Urinary bladder (tissue), 4 donors: ENCODE measurements around the gene AFF3. TPM values are rescaled to one million over a fixed set of nuclear protein-coding genes. Genes with fewer than 3 reads are reported as not detected.

Source experiments
- DNase-seq: peaks from one replicate; pipeline ENCODE4 v3.0.0-alpha.2; 2015; ENCODE audit errors: extremely low spot score
- H3K27ac ChIP-seq: one replicate; pipeline ENCODE4 v1.5.1; 2013; ENCODE audit warnings: low read depth, mild to moderate bottlenecking, moderate library complexity
- H3K36me3 ChIP-seq: one replicate; pipeline ENCODE4 v1.6.1; 2013; ENCODE audit warnings: mild to moderate bottlenecking, moderate library complexity; ENCODE audit not compliant: insufficient read depth
- H3K4me1 ChIP-seq: one replicate; pipeline ENCODE4 v1.6.1; 2013; ENCODE audit warnings: mild to moderate bottlenecking, moderate library complexity; ENCODE audit not compliant: insufficient read depth
- H3K4me3 ChIP-seq: one replicate; pipeline ENCODE4 v1.5.1; 2013; ENCODE audit warnings: low read depth, low read length
- WGBS: extraction: QIAGEN DNeasy Blood & Tissue Kit; methylation state at CpG from one replicate; pipeline ENCODE4 v1.1.7; 2013; 5-methylcytosine and 5-hydroxymethylcytosine counted together
- polyA plus RNA-seq: library from polyadenylated mRNA; stranded (reverse); fragments of 200-250 nt; gene quantifications from one replicate; pipeline ENCODE4 v1.2.3, GENCODE V29; 2013
- total RNA-seq: library from RNA; depleted of rRNA; stranded (reverse); fragments of >200 nt; gene quantifications from one replicate; pipeline ENCODE4 v1.2.3, GENCODE V29; 2014
- donor health status: healthy with polysubstance abuse.
- donor health status: healthy.

The AFF3 gene
- total and polyA plus RNA-seq, 2 donors = 15.1 to 43.5 TPM

GRCh38 chr2:99821039-99821438 lies 321.4 kb downstream of the AFF3 start:
- 98% methylated on average over 3 of the region's 3 CpGs for WGBS
- H3K27ac ChIP-seq = no peak overlapping the region
- H3K4me1 ChIP-seq = no peaks in the 10 kb centered on the region

GRCh38 chr2:99819766-99820165 lies 322.6 kb downstream of the AFF3 start:
- no peak for DNase-seq
- H3K36me3 ChIP-seq = no peaks in the 10 kb centered on the region
- WGBS = 96% methylated on average over 7 of the region's 7 CpGs
- H3K4me3 ChIP-seq = no peak overlapping the region
- no peaks in the 10 kb centered on the region for H3K4me1 ChIP-seq
- H3K27ac ChIP-seq = no peak overlapping the region

More at GRCh38 chr2:99821039-99821438, 321.4 kb downstream of the AFF3 start:
- no peak for DNase-seq
- Histone ChIP-seq H3K4me3 (no peak overlapping the region), H3K36me3 (no peaks in the 10 kb centered on the region)

- Histone ChIP-seq H3K4me3 (no peak overlapping the region), H3K27ac (no peak overlapping the region), H3K4me1 (no peaks in the 10 kb centered on the region), H3K36me3 (no peaks in the 10 kb centered on the region)
- DNase-seq = no peak
- 81% methylated on average over 2 of the region's 2 CpGs for WGBS
Observed at GRCh38 chr2:99818842-99819241, 323.5 kb downstream of the AFF3 start.

GRCh38 chr2:99816908-99817307 lies 325.5 kb downstream of the AFF3 start:
- no peak for DNase-seq
- no peak overlapping the region for H3K4me3 ChIP-seq

DNA sequence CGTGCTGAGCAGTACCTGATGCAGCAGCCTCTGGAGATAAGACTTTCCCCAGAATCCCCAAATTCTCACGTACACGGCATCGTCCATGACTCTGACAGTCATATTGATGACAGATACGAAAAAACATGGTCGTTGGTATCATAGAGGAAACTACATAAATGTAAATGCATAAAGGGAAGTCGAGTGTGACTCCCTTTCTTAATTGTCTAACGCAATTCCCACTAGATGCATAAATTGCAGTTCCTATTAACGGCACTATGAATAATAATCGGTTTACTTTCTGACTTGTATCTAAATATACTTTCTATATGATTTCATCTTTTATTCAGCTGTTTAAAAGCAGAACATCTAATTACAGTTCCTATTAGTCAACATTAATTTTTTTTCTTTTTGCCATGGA lies 330.0 kb downstream of the AFF3 start:
- Histone ChIP-seq H3K27ac (no peak overlapping the region), H3K4me1 (no peaks in the 10 kb centered on the region), H3K36me3 (no peaks in the 10 kb centered on the region), H3K4me3 (no peak overlapping the region)
- no peak for DNase-seq
- WGBS = 80% methylated on average over 10 of the region's 10 CpGs

More at GRCh38 chr2:99816908-99817307, 325.5 kb downstream of the AFF3 start:
- Histone ChIP-seq H3K4me1 (no peaks in the 10 kb centered on the region), H3K27ac (no peak overlapping the region), H3K36me3 (no peaks in the 10 kb centered on the region)
- WGBS = 94% methylated on average over 5 of the region's 5 CpGs

GRCh38 chr2:99811544-99811943 lies 330.8 kb downstream of the AFF3 start:
- H3K27ac ChIP-seq = no peak overlapping the region
- WGBS = 91% methylated on average over 6 of the region's 6 CpGs
- H3K36me3 ChIP-seq = no peaks in the 10 kb centered on the region
- DNase-seq = no peak
- H3K4me3 ChIP-seq = no peak overlapping the region
- H3K4me1 ChIP-seq = no peaks in the 10 kb centered on the region

DNA sequence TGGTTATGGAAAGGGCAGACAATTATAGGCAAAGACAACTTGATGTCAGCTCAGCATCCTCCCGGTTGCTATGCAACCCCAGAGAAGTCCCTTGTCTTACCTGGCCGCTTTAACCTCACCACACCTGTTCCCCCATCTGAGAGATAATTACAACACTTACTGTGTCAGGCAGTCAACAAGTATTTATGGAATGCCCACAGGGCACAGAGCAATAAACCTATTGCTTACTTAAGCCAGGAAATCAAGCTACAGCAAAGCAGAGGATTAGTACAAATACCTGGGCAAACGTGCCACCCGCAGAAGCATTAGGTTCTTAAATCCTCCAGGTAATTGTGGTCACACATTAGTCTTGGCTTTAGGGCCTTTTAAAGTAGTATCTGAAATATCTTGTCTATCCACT lies 332.2 kb downstream of the AFF3 start:
- no peak for DNase-seq
- no peaks in the 10 kb centered on the region for H3K36me3 ChIP-seq
- no peaks in the 10 kb centered on the region for H3K4me1 ChIP-seq
- WGBS = 84% methylated on average over 4 of the region's 4 CpGs
- H3K4me3 ChIP-seq = no peak overlapping the region
- H3K27ac ChIP-seq = no peak overlapping the region

DNA sequence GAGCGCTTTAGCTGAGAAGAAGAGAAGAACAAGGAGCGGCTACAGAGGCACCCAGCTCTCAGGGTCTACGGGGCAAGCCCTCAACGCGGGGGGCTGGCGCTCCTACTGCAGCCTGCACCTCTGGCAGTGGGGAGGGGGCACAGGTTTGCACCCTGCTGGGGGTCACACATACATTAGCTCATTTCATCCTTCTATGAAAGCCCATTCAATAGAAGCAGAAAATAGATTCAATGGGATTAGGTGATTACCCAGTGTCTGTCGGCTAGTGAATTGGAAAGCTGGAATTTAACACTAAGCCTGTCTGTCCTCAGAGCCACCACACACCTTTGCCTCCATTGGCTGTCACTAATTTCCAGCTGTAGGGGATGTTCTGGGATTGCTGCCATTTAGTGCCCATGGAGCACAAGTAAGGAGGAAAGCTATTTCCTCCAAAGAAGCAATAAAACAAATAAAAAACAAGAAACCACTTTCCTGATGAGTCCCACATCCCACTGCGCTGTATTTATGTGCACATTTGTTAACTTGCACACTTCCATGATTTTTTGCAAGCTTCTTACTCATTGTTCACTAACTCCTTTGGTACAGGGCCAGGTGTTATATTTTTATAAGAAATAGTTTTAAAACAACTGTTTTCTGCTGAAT lies 333.0 kb downstream of the AFF3 start:
- Histone ChIP-seq H3K4me3 (no peak overlapping the region), H3K4me1 (no peaks in the 10 kb centered on the region), H3K36me3 (no peaks in the 10 kb centered on the region), H3K27ac (no peak overlapping the region)
- DNase-seq = no peak
- 88% methylated on average over 8 of the region's 8 CpGs for WGBS

DNA sequence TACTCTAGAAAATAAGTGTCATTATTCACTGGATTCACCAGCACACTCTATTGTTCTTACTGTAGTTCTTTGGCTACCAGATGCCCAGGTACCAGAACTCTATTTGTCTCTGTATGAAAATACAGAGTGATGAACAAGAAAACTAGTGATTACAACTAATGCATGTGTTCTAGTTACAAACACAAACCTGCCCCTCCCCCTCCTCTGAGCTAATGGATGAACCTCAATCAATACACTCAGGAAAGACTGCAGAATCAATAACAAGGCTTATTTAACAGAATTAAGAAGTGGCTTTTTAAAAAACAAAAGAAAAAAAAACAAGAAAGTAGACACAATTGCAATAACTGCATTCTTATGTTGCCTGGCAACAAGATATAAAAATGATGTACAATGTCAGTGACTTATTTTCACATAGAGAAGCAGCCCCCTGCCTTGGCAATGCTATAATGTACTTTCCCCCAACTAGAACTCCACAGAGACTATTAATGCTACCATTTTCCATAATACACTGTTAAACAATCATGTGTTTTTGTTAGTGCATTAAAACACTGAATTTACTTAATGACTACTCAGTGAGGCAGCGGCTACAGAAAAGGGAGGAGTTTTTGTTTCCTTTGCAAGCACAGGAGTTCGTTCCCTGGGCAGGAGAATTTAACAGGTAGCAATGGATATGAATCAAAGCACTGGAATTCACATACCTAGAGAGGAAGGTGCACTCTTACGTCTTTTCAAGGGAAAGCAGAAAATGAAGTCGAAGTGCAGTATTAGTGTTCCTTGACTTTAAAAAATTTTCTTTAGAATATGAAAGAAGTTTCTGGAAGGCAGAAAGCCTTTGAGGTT lies 333.8 kb downstream of the AFF3 start:
- H3K4me3 ChIP-seq = no peak overlapping the region
- no peaks in the 10 kb centered on the region for H3K36me3 ChIP-seq
- no peak for DNase-seq
- H3K27ac ChIP-seq = no peak overlapping the region
- WGBS = 85% methylated on average over 4 of the region's 4 CpGs
- no peaks in the 10 kb centered on the region for H3K4me1 ChIP-seq

DNA sequence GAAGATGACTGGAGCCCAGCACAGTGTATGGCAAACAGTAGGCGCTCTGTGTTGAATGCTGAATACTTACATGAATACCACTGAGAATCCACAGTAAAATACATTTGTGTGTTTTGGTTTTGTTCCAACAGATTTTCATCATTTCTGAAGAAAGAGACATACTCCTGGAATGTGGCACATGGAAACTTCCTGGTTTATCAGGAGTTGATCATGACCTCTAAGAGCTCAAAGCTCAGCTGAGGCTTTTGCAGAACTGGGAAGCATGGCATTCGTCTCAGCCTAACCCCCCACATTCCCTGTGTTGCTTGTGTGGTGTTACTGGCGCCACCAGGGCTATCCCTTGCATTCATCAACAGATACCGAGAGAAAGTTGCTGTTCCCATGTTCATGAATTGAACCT lies 335.6 kb downstream of the AFF3 start:
- no peaks in the 10 kb centered on the region for H3K4me1 ChIP-seq
- H3K4me3 ChIP-seq = no peak overlapping the region
- 84% methylated on average over 4 of the region's 4 CpGs for WGBS
- no peak for DNase-seq
- H3K27ac ChIP-seq = no peak overlapping the region
- no peaks in the 10 kb centered on the region for H3K36me3 ChIP-seq

GRCh38 chr2:99805930-99806476 lies 336.4 kb downstream of the AFF3 start:
- no peak for DNase-seq
- Histone ChIP-seq H3K27ac (no peak overlapping the region), H3K4me3 (no peak overlapping the region), H3K36me3 (no peaks in the 10 kb centered on the region), H3K4me1 (no peaks in the 10 kb centered on the region)
- 93% methylated on average over 5 of the region's 5 CpGs for WGBS

DNA sequence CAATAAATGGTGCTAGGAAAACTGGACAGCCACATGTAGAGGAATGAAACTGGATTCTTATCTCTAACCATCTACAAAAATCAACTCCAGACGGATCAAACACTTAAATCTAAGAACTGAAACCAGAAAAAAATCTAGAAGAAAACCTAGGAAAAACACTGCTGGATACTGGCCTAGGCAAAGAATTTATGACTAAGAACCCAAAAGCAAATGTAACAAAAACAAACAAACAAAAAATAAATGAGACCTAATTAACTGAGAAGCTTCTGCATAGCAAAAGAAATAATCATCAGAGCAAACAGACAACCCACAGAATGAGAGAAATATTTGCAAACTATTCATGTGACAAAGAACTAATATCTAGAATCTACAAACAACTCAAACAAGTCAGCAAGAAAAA lies 338.5 kb downstream of the AFF3 start:
- DNase-seq = no peak
- no peaks in the 10 kb centered on the region for H3K36me3 ChIP-seq

DNA sequence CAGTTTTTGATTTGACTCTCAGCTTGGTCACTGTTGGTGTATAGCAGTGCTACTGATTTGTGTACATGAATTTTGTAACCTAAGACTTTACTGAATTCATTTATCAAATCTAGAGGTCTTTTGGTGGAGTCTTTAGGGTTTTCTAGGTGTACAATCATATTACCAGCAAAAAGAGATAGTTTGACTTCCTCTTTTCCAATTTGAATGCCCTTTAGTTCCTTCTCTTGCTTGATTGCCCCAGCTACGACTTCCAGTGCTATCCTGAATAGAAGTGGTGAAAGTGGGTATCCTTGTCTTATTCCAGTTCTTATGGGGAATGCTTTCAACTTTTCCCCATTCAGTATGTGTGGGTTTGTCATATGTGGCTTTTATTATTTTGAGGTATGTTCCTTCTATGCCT lies 339.7 kb downstream of the AFF3 start:
- Histone ChIP-seq H3K27ac (no peak overlapping the region), H3K36me3 (no peaks in the 10 kb centered on the region), H3K4me3 (no peak overlapping the region), H3K4me1 (no peaks in the 10 kb centered on the region)
- DNase-seq = no peak
- WGBS = 88% methylated on average over 1 of the region's 1 CpG

More for the DNA sequence above, 338.5 kb downstream of the AFF3 start:
- 74% methylated on average over 1 of the region's 1 CpG for WGBS
- Histone ChIP-seq H3K27ac (no peak overlapping the region), H3K4me3 (no peak overlapping the region), H3K4me1 (no peaks in the 10 kb centered on the region)

- no peak overlapping the region for H3K4me3 ChIP-seq
- H3K4me1 ChIP-seq = no peaks in the 10 kb centered on the region
- H3K27ac ChIP-seq = no peak overlapping the region
- WGBS = 85% methylated on average over 4 of the region's 4 CpGs
- no peak for DNase-seq
- H3K36me3 ChIP-seq = no peaks in the 10 kb centered on the region
Observed at GRCh38 chr2:99801327-99801901, 341.0 kb downstream of the AFF3 start.
